ENCODE results near the gene ACOT11.

GRCh38 chr1:54606990-54607325, 58.9 kb downstream of the ACOT11 start:
- TF ChIP-seq ZBTB10 (tag by site-specific recombination; IDR thresholded peaks at IDR 0.05), result no peak
- no peak for TF ChIP-seq CTCF (tag by site-specific recombination; IDR thresholded peaks at IDR 0.05)
- TF ChIP-seq ZBTB8A (tag by site-specific recombination; IDR thresholded peaks at IDR 0.05), result no peak
- TF ChIP-seq ZNF423 (tag by site-specific recombination; IDR thresholded peaks at IDR 0.05), result no peak
- TF ChIP-seq KLF9 (tag by site-specific recombination; IDR thresholded peaks at IDR 0.05; ENCODE audit: low read depth), result no peak
